HFF-Myc (cell line): ENCODE data around the gene SMAD5.

Source experiments
- DNase-seq: peaks from one replicate; pipeline ENCODE4 v3.0.0-alpha.2; 2011; ENCODE audit warnings: low read depth; ENCODE audit errors: extremely low read depth
- H3K4me3 ChIP-seq: replicated peaks from 2 replicates; pipeline ENCODE4 v1.5.1; 2011; ENCODE audit warnings: low read depth, mild to moderate bottlenecking, control low read depth, low read length
- CTCF ChIP-seq: IDR thresholded peaks from 2 replicates; pipeline ENCODE4 v1.5.1; 2012; ENCODE audit warnings: mild to moderate bottlenecking, low read depth, low read length, control low read depth; ENCODE audit errors: missing control alignments

The SMAD5 gene

GRCh38 chr5:136114414-136115125 is 18.1 kb upstream of the SMAD5 start:
- no peak overlapping the region for H3K4me3 ChIP-seq
- DNase-seq: no peak
- no peak for TF ChIP-seq CTCF

- no peak for TF ChIP-seq CTCF
Measured at GRCh38 chr5:136115183-136115865, 17.3 kb upstream of the SMAD5 start.

GRCh38 chr5:136120529-136120928 is 12.1 kb upstream of the SMAD5 start:
- no peak for TF ChIP-seq CTCF
- no peak overlapping the region for H3K4me3 ChIP-seq
- no peak for DNase-seq

More at GRCh38 chr5:136115183-136115865, 17.3 kb upstream of the SMAD5 start:
- DNase-seq: no peak
- H3K4me3 ChIP-seq: no peak overlapping the region

GRCh38 chr5:136123236-136123768 is 9.3 kb upstream of the SMAD5 start:
- no peak overlapping the region for H3K4me3 ChIP-seq
- no peak for DNase-seq
- no peak for TF ChIP-seq CTCF

- H3K4me3 ChIP-seq: no peak overlapping the region
- no peak for TF ChIP-seq CTCF
- no peak for DNase-seq
Measured at GRCh38 chr5:136127560-136127959, 5.1 kb upstream of the SMAD5 start.

- no peak overlapping the region for H3K4me3 ChIP-seq
- TF ChIP-seq CTCF: no peak
- DNase-seq: no peak
Measured at GRCh38 chr5:136128481-136128880, 4.2 kb upstream of the SMAD5 start.
